Fibroblast of lung (primary cell): ENCODE results near the gene CDH4. TPM values are rescaled to one million over a fixed set of nuclear protein-coding genes. Genes with fewer than 3 reads are reported as not detected.

Source experiments
- DNase-seq, 2 donors: peaks; one replicate each; pipeline versions ENCODE4 v3.0.0 to v3.0.0-alpha.2; 2010; ENCODE audit warnings: low read depth in 2 of 2
- H2AFZ ChIP-seq: 2 replicates; pipeline ENCODE4 v1.5.1; 2012; ENCODE audit warnings: low read length, control low read depth, inconsistent platforms
- H3K27ac ChIP-seq: 2 replicates; pipeline ENCODE4 v1.5.1; 2011; ENCODE audit warnings: low read length, control low read depth; ENCODE audit not compliant: insufficient read depth
- H3K27me3 ChIP-seq: 2 replicates; pipeline ENCODE4 v1.5.1; 2011; ENCODE audit warnings: mild to moderate bottlenecking, low read length; ENCODE audit not compliant: control insufficient read depth, insufficient read depth
- H3K36me3 ChIP-seq: 2 replicates; pipeline ENCODE4 v1.5.1; 2011; ENCODE audit warnings: low read length; ENCODE audit not compliant: control insufficient read depth, insufficient read depth
- H3K4me1 ChIP-seq: 2 replicates; pipeline ENCODE4 v1.5.1; 2011; ENCODE audit warnings: low read length; ENCODE audit not compliant: control insufficient read depth, insufficient read depth; ENCODE audit errors: extremely low read depth
- H3K4me2 ChIP-seq: 2 replicates; pipeline ENCODE4 v1.5.1; 2011; ENCODE audit warnings: low read length, control low read depth; ENCODE audit not compliant: insufficient read depth; ENCODE audit errors: extremely low read depth
- H3K4me3 ChIP-seq, 4 experiments: fragments of 200-600 bp in 1 of 4; sonication (generic) in 1 of 4; replicated peaks in 1 of 4; 2 replicates each; pipeline ENCODE4 v1.5.1; 2011 to 2016; ENCODE audit warnings: low read length in 4 of 4, low read depth in 3 of 4, mild to moderate bottlenecking in 3 of 4, control low read depth in 2 of 4, inconsistent platforms in 1 of 4, mixed read lengths in 1 of 4; ENCODE audit not compliant: insufficient read depth in 1 of 4; ENCODE audit errors: control extremely low read depth in 1 of 4
- H3K79me2 ChIP-seq: 2 replicates; pipeline ENCODE4 v1.5.1; 2012; ENCODE audit warnings: mild to moderate bottlenecking, low read length, inconsistent platforms; ENCODE audit not compliant: control insufficient read depth, insufficient read depth
- H3K9ac ChIP-seq: 2 replicates; pipeline ENCODE4 v1.5.1; 2011; ENCODE audit warnings: mild to moderate bottlenecking, low read length, control low read depth; ENCODE audit not compliant: insufficient read depth
- H3K9me3 ChIP-seq: 2 replicates; pipeline ENCODE4 v1.5.1; 2012; ENCODE audit warnings: low read depth, low read length; ENCODE audit not compliant: control insufficient read depth, insufficient read depth
- H4K20me1 ChIP-seq: 2 replicates; pipeline ENCODE4 v1.5.1; 2011; ENCODE audit warnings: low read length; ENCODE audit not compliant: control insufficient read depth, insufficient read depth; ENCODE audit errors: extremely low read depth
- EZH2 ChIP-seq: IDR thresholded peaks from 2 replicates; pipeline ENCODE4 v1.5.1; 2012; ENCODE audit warnings: low read length, control low read depth, mild to moderate bottlenecking; ENCODE audit errors: missing control alignments
- polyA plus RNA-seq, 2 donors: library from polyadenylated mRNA; depleted of rRNA in 1 of 2; stranded (reverse) in 1 of 2; unstranded in 1 of 2; fragments of >200 nt; gene quantifications; 2 replicates each; pipeline ENCODE4 v1.2.1, GENCODE V29; 2011 to 2012; ENCODE audit warnings: missing spikeins in 1 of 2
- total RNA-seq: library from RNA; depleted of rRNA; stranded (reverse); fragments of >200 nt; gene quantifications from 2 replicates; pipeline ENCODE4 v1.2.1, GENCODE V29; 2014
- TF ChIP-seq, protein P1 (sequence below), 2 donors: IDR thresholded peaks in 1 of 2; conservative IDR thresholded peaks in 1 of 2; 1 replicate in 1 of 2; 2 replicates in 1 of 2; pipeline ENCODE4 v1.5.1; 2011 to 2012; ENCODE audit warnings: low read length in 2 of 2, control low read depth in 1 of 2, inconsistent platforms in 1 of 2, low read depth in 1 of 2, mild to moderate bottlenecking in 1 of 2

Gene CDH4
- total and polyA plus RNA-seq, 2 donors (not counting 1 experiment from before 2014, with no cell fraction given): 4.8 to 6.8 TPM

DNA sequence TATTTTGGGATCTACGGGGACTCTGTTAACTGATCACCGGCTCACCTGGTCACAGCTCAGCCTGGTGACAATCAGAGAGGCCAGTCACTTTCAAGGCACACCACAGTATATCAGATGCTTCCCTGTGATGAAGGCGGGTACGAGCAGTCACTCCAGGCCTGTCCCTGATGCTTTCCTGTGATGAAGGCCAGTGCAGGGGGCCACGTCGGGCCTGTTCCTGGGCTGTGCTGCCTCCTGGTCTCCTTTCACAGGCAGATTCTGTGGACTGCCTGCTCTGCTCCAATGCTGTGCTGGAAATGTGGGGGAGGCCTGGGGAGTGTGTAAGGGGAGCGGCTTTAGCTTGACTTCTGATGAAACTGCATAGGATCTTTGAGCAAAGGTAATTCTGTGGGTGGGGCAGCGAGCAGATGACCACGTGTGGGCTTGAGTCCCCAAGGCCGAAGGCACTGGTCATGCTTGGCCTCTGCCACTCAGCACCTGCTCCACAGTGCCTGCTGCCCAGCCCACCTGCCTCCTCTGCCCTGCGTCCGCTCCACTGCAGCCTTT, 441.1 kb downstream of the CDH4 start:
- Histone ChIP-seq H3K4me1 (no peaks in the 10 kb centered on the region), H4K20me1 (no peaks in the 10 kb centered on the region), H3K79me2 (no peaks in the 10 kb centered on the region), H2AFZ (no peak overlapping the region), H3K27ac (no peak overlapping the region), H3K27me3 (no peaks in the 10 kb centered on the region), H3K36me3 (no peaks in the 10 kb centered on the region), H3K4me3 (no peak overlapping the region), H3K4me2 (no peak overlapping the region), H3K9me3 (no peaks in the 10 kb centered on the region), H3K9ac (no peak overlapping the region)
- no peak for TF ChIP-seq EZH2
- TF ChIP-seq, protein P1, sequence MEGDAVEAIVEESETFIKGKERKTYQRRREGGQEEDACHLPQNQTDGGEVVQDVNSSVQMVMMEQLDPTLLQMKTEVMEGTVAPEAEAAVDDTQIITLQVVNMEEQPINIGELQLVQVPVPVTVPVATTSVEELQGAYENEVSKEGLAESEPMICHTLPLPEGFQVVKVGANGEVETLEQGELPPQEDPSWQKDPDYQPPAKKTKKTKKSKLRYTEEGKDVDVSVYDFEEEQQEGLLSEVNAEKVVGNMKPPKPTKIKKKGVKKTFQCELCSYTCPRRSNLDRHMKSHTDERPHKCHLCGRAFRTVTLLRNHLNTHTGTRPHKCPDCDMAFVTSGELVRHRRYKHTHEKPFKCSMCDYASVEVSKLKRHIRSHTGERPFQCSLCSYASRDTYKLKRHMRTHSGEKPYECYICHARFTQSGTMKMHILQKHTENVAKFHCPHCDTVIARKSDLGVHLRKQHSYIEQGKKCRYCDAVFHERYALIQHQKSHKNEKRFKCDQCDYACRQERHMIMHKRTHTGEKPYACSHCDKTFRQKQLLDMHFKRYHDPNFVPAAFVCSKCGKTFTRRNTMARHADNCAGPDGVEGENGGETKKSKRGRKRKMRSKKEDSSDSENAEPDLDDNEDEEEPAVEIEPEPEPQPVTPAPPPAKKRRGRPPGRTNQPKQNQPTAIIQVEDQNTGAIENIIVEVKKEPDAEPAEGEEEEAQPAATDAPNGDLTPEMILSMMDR (conservative IDR thresholded peaks at IDR 0.05 in 1 of 2, IDR thresholded peaks at IDR 0.05 in 1 of 2; ENCODE audit: low read depth in 1 of 2, low read length in 2 of 2): no peak
- DNase-seq: no peak

DNA sequence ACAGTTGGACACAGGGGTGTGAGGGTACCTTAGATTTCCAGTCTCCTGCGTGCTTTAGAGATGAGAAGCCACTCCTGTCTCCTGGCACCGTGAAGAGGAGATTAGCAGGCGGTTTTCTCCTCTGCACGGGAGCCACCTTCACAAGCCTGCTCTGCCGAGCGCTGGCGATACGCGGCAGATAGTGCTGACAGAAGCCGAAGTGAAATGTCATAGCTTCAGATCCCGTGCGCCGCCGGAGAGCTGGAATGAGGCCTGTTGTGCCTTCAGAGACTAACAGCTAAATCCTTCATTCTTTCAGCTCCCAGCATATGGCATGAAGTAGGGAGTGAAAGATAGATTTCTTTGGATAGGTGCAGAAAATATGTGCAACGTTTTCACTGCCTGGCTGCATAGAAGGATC, 442.6 kb downstream of the CDH4 start:
- Histone ChIP-seq H3K27ac (no peak overlapping the region), H3K4me1 (no peaks in the 10 kb centered on the region), H3K4me3 (no peak overlapping the region), H3K9me3 (no peaks in the 10 kb centered on the region), H2AFZ (no peak overlapping the region), H4K20me1 (no peaks in the 10 kb centered on the region), H3K27me3 (no peaks in the 10 kb centered on the region), H3K79me2 (no peaks in the 10 kb centered on the region), H3K36me3 (no peaks in the 10 kb centered on the region), H3K9ac (no peak overlapping the region), H3K4me2 (no peak overlapping the region)
- TF ChIP-seq, protein P1 (conservative IDR thresholded peaks at IDR 0.05 in 1 of 2, IDR thresholded peaks at IDR 0.05 in 1 of 2; ENCODE audit: low read depth in 1 of 2, low read length in 2 of 2): no peak
- no peak for TF ChIP-seq EZH2
- no peak for DNase-seq

DNA sequence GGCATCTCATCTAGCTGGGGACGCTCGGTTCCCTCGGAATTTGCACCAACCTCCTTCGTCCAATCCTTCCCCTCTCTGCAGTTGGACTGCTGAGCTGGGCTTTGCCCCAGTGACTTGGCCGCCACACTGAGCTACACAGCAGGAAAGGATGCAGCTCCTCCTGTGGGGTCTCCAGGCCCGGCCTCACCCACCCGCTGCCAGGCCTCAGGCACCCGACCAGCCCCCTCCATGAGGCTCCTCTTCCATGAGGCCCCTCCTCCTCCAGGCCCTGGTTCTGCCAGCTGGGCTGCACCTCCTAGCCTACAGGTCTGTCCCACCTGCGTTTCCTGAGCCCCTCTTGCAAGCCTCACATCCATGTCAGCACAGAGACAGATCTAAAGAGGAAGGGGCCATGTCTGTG, 443.7 kb downstream of the CDH4 start:
- no peak overlapping the region for H2AFZ ChIP-seq
- H3K27ac ChIP-seq: no peak overlapping the region
- H3K4me1 ChIP-seq: no peaks in the 10 kb centered on the region
- no peak for DNase-seq
- no peaks in the 10 kb centered on the region for H3K9me3 ChIP-seq
- H3K4me2 ChIP-seq: no peak overlapping the region
- TF ChIP-seq, protein P1 (conservative IDR thresholded peaks at IDR 0.05 in 1 of 2, IDR thresholded peaks at IDR 0.05 in 1 of 2; ENCODE audit: low read depth in 1 of 2, low read length in 2 of 2): no peak
- no peak for TF ChIP-seq EZH2
- no peaks in the 10 kb centered on the region for H3K27me3 ChIP-seq
- H3K79me2 ChIP-seq: no peaks in the 10 kb centered on the region
- H3K36me3 ChIP-seq: no peaks in the 10 kb centered on the region
- no peak overlapping the region for H3K9ac ChIP-seq
- no peak overlapping the region for H3K4me3 ChIP-seq
- H4K20me1 ChIP-seq: no peaks in the 10 kb centered on the region
